Measurements from ENCODE around the gene YAP1.

YAP1 gene

DNA sequence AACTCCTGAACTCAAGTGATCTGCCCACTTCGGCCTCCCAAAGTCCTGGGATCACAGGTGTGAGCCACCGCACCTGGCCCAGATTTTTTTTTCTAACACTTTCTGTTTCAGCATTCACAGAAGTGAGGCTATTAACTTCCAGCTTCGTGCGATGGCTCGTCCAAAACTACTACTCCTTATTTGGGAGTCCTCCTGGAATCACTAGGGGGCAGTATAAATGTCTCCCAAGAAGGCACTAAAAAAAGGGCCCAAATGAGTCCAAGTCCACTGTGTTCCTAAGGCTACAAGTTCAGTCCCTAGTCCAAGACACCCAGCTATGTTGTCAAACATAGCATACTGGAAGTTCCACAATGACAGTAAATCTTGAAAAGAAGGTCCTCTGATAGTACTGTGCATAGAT is 143.8 kb downstream of the YAP1 start:
- TF ChIP-seq, protein P1, sequence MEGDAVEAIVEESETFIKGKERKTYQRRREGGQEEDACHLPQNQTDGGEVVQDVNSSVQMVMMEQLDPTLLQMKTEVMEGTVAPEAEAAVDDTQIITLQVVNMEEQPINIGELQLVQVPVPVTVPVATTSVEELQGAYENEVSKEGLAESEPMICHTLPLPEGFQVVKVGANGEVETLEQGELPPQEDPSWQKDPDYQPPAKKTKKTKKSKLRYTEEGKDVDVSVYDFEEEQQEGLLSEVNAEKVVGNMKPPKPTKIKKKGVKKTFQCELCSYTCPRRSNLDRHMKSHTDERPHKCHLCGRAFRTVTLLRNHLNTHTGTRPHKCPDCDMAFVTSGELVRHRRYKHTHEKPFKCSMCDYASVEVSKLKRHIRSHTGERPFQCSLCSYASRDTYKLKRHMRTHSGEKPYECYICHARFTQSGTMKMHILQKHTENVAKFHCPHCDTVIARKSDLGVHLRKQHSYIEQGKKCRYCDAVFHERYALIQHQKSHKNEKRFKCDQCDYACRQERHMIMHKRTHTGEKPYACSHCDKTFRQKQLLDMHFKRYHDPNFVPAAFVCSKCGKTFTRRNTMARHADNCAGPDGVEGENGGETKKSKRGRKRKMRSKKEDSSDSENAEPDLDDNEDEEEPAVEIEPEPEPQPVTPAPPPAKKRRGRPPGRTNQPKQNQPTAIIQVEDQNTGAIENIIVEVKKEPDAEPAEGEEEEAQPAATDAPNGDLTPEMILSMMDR (IDR thresholded peaks at IDR 0.05; ENCODE audit: insufficient read depth, low read length) = no peak
- no peak for TF ChIP-seq POLR2AphosphoS5 (IDR thresholded peaks at IDR 0.05; ENCODE audit: low read depth)
- no peak for TF ChIP-seq SPI1 (IDR thresholded peaks at IDR 0.05; ENCODE audit: borderline replicate concordance, low read depth)
- no peak for TF ChIP-seq GABPA (IDR thresholded peaks at IDR 0.05; ENCODE audit: low read depth)
- TF ChIP-seq, protein P2, sequence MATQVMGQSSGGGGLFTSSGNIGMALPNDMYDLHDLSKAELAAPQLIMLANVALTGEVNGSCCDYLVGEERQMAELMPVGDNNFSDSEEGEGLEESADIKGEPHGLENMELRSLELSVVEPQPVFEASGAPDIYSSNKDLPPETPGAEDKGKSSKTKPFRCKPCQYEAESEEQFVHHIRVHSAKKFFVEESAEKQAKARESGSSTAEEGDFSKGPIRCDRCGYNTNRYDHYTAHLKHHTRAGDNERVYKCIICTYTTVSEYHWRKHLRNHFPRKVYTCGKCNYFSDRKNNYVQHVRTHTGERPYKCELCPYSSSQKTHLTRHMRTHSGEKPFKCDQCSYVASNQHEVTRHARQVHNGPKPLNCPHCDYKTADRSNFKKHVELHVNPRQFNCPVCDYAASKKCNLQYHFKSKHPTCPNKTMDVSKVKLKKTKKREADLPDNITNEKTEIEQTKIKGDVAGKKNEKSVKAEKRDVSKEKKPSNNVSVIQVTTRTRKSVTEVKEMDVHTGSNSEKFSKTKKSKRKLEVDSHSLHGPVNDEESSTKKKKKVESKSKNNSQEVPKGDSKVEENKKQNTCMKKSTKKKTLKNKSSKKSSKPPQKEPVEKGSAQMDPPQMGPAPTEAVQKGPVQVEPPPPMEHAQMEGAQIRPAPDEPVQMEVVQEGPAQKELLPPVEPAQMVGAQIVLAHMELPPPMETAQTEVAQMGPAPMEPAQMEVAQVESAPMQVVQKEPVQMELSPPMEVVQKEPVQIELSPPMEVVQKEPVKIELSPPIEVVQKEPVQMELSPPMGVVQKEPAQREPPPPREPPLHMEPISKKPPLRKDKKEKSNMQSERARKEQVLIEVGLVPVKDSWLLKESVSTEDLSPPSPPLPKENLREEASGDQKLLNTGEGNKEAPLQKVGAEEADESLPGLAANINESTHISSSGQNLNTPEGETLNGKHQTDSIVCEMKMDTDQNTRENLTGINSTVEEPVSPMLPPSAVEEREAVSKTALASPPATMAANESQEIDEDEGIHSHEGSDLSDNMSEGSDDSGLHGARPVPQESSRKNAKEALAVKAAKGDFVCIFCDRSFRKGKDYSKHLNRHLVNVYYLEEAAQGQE (IDR thresholded peaks at IDR 0.05; ENCODE audit: insufficient replicate concordance, low read depth) = no peak
- Histone ChIP-seq H3K27ac (replicated peaks) (no peak overlapping the region), H3K27me3 (ENCODE audit: insufficient read depth, poor library complexity, severe bottlenecking) (no peaks in the 10 kb centered on the region), H3K4me3 (replicated peaks; ENCODE audit: insufficient read depth, low read length) (no peak overlapping the region)
- DNase-seq (ENCODE audit: low read depth in 1 of 2, low spot score in 1 of 2) = no peak

DNA sequence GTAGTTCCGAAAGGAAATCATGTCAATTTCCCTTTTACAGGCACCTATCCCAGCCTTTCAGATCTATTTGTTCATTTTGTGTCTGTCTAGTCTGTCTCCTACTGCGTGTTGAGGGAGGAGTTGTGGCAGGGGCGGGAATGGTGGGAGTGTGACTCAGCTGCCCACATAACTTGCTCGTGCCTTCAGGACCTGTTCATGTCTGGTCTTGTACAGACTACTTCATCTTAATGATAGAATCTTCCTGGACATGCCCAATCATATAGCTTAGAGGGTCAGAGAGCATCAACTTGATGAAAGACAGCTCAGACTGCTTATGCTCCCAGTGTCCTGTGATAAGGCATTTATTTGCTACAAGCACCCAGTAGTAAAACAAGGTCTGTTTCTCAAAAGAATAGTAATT is 146.0 kb downstream of the YAP1 start:
- no peak overlapping the region for H3K27ac ChIP-seq (replicated peaks)
- no peak for DNase-seq (ENCODE audit: low read depth in 1 of 2, low spot score in 1 of 2)
- no peaks in the 10 kb centered on the region for H3K27me3 ChIP-seq (ENCODE audit: insufficient read depth, poor library complexity, severe bottlenecking)
- no peak for TF ChIP-seq POLR2AphosphoS5 (IDR thresholded peaks at IDR 0.05; ENCODE audit: low read depth)
- TF ChIP-seq, protein P2 (IDR thresholded peaks at IDR 0.05; ENCODE audit: insufficient replicate concordance, low read depth) = no peak
- TF ChIP-seq, protein P1 (IDR thresholded peaks at IDR 0.05; ENCODE audit: insufficient read depth, low read length) = no peak
- no peak overlapping the region for H3K4me3 ChIP-seq (replicated peaks; ENCODE audit: insufficient read depth, low read length)

DNA sequence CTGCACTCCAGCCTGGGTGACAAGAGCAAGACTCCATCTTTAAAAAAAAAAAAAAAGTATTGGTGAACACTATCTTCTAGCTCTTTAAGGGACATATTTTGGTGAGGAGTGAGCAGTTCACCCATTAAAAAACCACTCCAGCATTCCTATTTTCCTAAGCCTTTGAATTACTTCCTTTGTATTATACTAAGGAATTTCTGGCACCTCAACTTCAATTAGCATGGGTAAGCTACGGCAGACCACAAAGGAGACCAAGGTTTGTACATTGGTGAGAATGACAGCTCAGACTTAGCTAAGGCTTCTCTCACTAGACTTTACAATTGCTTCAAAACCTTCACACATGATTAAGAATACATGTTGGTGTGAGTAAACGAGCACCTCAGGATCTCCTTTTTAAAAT is 150.0 kb downstream of the YAP1 start:
- Histone ChIP-seq H3K27me3 (ENCODE audit: insufficient read depth, poor library complexity, severe bottlenecking) (no peaks in the 10 kb centered on the region), H3K4me3 (replicated peaks; ENCODE audit: insufficient read depth, low read length) (no peak overlapping the region), H3K27ac (replicated peaks) (no peak overlapping the region)
- no peak for DNase-seq (ENCODE audit: low read depth in 1 of 2, low spot score in 1 of 2)
- TF ChIP-seq, protein P2 (IDR thresholded peaks at IDR 0.05; ENCODE audit: insufficient replicate concordance, low read depth) = no peak

All from HL-60 (cell line).